Measurements from ENCODE around the gene ANKH.

ANKH gene

GRCh38 chr5:14767053-14767452 is 104.5 kb downstream of the ANKH start:
- no peak for DNase-seq (ENCODE audit: insufficient read length, low spot score)
- FAIRE-seq, result no peak

GRCh38 chr5:14766584-14766983 is 105.0 kb downstream of the ANKH start:
- DNase-seq (ENCODE audit: insufficient read length, low spot score), result no peak
- no peak for FAIRE-seq

GRCh38 chr5:14765587-14765986 is 106.0 kb downstream of the ANKH start:
- DNase-seq (ENCODE audit: insufficient read length, low spot score) (no peak), FAIRE-seq (no peak)

DNA sequence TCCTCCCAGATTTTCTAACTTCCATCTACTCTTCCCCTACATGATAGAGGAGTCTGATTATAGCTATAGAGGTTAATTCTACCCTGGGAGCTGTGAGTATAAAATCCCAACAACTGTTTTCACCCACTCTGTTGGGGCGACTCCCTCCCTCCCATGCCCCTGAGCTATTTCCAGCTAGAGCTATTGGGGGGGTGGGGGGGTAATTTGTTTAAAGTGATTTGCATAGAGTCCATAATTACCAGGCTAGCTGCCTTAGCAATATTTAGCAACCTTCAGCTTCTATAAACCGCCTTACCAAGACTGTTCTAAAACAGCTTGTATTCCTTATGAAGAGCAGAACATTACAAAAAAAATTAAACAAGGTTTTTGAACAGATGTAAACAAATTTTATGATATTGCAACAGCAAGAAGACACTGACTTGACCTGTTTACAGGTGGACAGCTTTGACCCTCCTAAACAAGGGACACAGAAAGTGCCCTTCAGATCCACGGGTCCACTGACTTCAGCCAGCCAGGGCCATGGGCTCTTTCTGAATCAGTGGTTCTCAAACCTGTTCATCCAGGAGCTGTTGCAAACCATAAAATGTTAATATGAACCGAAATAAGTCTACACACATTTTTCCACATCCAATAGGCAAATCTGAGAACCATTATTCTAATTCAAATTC is 108.9 kb downstream of the ANKH start:
- DNase-seq (ENCODE audit: insufficient read length, low spot score), result no peak
- no peak for FAIRE-seq

GRCh38 chr5:14760548-14761002 is 111.0 kb downstream of the ANKH start:
- FAIRE-seq (no peak), DNase-seq (ENCODE audit: insufficient read length, low spot score) (no peak)

DNA sequence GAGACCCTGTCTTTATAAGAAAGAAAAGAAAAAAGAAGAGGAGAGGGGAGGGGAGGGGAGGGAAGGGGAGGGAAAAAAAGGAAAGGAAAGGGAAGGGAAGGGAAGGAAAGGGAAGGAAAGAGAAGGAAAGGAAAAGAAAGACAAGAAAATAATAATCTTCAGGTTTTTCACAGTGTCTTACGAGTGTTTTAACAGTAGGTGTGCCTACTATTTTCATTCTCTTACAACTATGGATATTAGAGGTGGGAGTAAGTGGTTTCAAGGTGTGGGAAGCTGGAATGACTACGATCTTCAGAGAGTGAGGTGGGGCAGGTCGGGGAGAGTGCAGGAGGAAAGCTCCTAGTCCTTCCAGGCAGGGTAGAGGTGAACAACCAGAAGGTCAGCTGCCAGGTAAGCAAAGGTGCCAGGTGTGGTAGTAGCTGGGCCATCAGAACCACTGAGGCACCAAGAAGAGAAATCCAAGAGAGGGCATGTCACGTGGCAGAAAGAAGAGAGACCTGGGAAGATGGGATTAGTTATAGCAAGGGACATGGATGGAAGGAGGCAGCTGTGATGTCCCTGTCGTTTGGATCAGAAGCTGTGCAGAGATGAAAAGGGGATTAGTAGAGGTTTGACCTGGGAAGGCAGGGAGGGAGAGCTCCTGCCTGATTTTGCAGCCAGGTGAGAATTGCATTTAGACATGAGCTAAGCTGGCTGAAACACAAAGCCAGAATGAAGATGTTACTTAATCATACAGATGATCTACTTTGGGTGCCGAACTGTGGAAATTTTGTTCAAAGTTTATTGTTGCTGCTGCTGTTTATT is 111.6 kb downstream of the ANKH start:
- FAIRE-seq, result no peak
- DNase-seq (ENCODE audit: insufficient read length, low spot score), result no peak

GRCh38 chr5:14757850-14758249 is 113.7 kb downstream of the ANKH start:
- no peak for FAIRE-seq
- no peak for DNase-seq (ENCODE audit: insufficient read length, low spot score)

- FAIRE-seq (no peak), DNase-seq (ENCODE audit: insufficient read length, low spot score) (no peak)
Observed at GRCh38 chr5:14756478-14756877, 115.1 kb downstream of the ANKH start.

DNA sequence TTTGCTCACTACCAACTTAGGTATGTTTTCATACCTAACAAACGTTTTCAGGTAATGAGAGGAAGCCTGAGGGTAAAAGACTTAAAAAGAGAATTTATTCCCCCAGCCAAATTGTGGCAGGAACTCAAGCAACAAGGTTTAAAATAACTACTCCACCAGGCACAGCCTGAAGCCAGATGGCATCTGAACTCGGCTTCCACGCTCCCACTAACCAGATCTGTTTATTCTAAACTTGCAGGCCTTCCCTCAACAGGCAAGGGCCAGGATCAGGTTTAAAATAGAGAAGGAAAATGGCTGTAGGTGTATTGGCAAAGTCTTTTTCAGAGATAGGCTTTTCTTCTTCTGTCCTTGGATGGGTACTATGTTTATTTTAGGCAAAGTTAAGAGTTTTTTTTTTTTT is 117.6 kb downstream of the ANKH start:
- DNase-seq (ENCODE audit: insufficient read length, low spot score) (no peak), FAIRE-seq (no peak)

DNA sequence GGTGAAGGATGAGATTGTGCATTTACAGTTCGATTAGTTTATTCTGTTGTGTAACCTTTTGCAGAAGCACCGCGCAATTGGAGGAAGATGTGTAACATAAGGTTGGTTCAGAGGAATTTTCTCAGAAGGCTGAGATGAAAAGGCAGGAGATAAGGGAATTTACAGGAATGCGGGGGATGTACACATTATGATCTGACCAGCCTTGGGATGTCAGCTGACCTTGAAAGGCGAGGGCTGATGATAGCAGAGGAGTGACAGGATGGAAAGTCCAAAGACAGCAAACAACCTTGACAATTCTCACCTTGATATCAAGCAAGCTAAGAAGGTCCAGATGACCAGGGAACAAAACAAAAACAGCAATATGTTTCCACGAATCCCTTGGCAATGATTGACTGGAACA is 118.3 kb downstream of the ANKH start:
- DNase-seq (ENCODE audit: insufficient read length, low spot score) (no peak), FAIRE-seq (no peak)

DNA sequence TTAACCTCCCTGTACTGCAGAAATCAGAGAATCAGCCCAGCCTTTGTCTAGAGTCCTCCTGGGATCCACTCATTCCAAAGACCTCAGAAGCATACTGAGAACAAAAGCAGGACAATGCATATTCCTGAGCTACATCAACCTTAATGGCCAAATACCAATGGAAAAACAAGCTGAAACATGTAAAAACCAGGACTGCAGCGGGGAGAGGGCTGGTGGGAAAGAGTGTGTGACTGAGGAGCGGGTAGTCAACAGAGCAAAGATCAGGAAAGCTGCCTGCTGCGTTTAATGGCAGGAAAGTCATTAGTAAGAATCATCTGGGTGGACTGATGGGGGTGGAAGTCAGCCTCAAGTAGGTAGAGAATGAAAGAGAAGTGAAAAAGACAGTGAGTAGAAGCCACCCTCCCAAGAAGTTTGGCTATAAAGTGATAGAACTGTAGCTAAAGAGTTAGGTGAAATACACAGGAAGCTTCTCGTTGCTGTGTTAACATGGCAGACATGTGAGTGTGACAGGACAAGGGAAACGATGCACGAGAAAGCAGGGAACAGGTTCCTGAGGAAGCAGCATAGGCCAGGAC is 119.0 kb downstream of the ANKH start:
- no peak for FAIRE-seq
- no peak for DNase-seq (ENCODE audit: insufficient read length, low spot score)

DNA sequence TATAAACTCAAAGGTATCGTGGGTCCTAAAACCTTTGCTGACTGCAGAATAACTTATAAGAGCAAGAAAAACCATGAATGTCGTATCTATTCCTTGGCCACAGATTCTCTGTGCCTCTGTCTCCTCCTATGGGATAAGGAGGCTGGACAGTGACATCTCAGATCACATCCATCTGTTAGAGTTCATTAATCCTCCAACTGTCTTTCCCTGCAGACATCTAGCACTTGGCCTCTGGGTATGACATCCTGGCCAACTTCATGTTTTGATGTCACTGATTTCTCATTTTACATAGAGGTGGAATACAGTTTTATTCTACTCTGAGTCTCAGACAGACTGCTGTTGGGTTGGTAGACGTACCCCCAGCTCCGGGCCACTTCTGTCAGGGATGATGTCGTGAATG is 120.9 kb downstream of the ANKH start:
- DNase-seq (ENCODE audit: insufficient read length, low spot score), result no peak
- no peak for FAIRE-seq

GRCh38 chr5:14749579-14750101 is 121.9 kb downstream of the ANKH start:
- DNase-seq (ENCODE audit: insufficient read length, low spot score) (no peak), FAIRE-seq (no peak)

DNA sequence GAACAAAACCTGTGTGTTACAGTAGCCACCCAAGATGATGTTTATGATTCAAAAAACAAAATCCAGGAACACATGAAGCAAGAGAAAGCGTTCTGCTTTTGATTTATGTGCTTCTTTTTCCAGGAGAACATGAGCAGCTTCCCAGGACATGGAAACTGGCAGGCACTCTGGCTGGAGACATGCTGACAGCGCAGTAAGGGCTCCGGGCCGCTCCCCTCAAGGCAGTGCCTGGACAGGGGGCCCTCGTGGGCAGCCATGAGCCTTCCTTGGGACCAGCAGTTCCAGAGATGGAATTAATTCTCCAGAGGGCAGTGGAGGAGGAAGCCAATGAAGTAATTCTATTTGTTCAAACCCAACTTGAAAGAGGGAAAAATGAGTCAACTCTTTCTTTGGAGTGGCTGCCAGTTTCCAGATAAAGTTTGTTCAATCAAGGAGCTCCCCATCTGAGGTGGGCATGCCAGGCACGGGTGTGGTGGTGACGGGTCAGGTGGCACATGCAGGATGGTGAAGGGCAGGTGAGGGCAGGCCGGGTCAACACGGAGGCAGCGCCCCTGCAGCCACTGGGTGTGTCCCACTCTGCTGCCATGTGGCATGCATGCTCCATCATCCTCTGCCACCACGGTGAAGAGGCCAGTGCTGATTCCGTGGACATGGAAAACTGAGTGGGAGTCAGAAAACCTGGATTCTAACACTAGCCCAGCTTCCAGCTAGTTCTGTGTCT is 123.2 kb downstream of the ANKH start:
- no peak for FAIRE-seq
- no peak for DNase-seq (ENCODE audit: insufficient read length, low spot score)

DNA sequence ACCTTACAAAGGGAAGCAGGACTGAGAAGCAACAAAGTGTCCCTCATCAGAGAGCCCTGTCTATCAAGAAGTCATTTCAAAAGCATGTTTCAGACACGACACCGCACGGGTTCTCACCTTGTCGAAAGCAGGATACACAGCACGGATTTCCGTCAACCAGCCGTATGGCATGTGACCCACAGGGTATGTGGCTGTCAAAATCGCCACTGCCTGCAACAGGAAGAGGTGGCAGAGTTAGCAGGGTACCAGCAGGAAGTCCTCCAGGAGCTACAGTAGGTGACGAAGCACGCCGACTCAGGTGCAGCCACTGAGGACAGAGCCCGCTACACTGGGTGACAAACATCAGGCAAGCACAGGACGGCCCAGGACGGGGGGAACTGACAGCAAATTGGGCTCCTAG is 125.8 kb downstream of the ANKH start:
- no peak for DNase-seq (ENCODE audit: insufficient read length, low spot score)
- no peak for FAIRE-seq

DNA sequence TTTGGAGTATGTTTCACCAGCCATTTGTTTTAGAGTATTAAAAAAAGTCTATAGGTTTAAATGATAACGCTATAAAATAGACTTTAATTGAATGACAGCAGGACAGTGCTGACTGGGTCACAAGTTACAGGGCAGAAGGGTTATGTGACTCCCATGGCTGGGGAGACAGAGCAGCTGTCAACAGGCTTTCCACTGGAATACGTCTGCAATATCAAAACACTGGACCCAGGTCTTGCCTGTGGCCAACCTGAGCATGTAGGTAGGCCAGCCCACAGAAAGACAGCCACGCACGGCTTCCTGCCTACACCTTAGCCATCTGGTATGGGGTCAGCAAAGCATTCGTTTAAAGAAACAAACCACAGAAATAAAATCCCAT is 126.4 kb downstream of the ANKH start:
- DNase-seq (ENCODE audit: insufficient read length, low spot score) (no peak), FAIRE-seq (no peak)

DNA sequence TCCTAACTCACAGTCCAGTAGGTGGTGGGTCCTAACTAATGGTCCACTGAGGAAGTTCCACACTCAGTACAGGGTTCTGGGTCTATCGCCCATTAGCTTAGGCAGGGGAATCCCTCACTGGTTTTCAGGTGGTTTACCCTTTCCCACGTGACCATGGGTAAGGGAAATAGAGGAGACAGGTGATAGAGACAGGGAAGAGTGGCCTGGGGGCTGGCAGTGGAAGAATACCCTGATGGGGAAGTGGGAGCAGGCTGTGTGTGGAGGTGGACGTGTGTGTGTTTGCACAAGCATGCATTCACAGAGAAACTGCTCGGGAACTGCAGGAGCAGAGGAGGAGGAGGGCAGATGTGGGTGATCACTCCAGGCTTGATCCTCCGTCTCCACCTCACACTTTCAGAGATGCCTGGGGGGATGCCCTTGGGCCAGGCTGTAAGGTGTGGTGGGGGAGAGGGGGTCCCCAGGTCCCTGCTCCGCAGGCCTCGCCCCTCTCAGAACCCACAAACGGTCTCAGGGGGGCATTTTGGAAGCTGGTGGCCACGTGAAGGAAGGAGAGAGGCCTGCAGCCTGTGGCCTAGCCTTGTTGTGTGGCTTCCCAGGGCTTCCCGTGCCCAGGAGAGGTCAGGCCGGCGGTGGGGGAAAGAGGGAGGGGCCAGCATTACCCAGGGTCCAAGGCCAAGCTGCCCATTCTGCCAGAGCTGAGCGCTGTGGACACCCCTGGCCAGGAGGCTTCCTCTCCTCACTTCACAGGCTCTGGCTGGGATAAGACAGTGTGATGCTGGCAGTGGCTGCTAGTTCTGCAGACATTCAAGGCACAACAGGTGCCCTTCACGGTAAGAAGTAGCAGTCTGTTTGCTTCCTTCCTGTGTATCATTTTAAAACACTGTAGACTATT is 127.0 kb downstream of the ANKH start:
- FAIRE-seq, result no peak
- DNase-seq (ENCODE audit: insufficient read length, low spot score), result no peak

DNA sequence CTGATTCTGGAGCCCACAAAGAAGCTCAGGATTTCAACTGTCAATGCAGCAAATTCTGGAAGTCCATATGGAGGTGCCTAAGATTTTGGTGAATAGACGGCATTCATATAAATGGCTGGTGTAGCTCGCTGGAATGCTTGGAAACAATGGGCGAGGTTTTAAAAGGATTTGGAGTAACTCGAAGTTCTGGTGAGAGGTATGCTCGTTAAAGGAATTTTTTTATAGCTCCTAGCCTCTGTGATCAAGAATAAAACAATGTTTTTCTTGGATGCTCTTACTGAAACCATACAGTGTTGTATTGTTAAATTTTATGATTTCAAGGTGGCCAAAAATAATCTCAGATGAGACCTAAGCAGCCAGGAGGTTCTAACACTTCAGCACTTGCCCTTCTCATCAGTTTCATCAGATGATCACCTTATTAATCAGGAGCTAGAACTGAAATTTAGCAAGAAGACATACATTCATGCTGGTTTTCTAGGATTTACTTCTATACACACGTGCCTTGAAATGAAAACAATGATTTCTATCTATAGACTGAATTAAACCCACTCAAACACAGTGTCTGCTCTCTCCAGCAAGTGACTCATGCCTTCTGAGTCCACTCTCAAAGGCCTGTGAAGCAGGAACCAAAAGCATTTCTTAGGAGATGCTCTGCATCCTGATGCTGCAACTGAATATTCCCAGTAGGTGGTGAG is 127.8 kb downstream of the ANKH start:
- DNase-seq (ENCODE audit: insufficient read length, low spot score) (no peak), FAIRE-seq (no peak)

DNA sequence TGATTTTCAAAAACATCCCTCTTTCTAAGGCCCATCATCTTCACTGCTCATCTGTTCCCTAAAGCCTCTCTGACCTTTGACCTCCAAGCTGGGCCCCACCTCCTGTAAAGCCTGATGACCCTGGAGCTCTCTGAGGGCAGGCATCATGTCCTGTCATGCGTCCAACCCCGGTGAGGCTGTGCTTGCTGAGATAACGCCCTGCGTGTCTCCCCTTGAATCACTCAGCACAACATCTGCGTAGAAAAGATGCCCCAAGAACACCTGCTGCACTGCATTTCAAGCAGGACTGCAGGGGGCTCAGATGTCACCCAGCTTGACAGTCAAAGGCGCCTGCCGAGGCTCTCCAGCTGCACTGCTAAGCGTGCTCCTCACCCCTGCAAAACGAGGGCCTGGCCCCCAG is 129.1 kb downstream of the ANKH start:
- DNase-seq (ENCODE audit: insufficient read length, low spot score) (no peak), FAIRE-seq (no peak)

Data from GM19239 (cell line).